GM20000 (cell line): ENCODE data around the gene CLP1.
A peak's percentile ranks its signal among the peaks of the same experiment; 100 is the strongest.

Experiments used
- DNase-seq: peaks from one replicate; pipeline ENCODE4 v3.0.0; 2012; ENCODE audit warnings: low spot score
- TF ChIP-seq, protein P1 (sequence below): IDR thresholded peaks from 2 replicates; pipeline ENCODE4 v1.5.1; 2012; ENCODE audit warnings: mild to moderate bottlenecking, control low read depth; ENCODE audit errors: extremely low read depth, missing control alignments

The CLP1 gene

GRCh38 chr11:57646799-57647303 is 10.7 kb upstream of the CLP1 start:
- TF ChIP-seq, protein P1, sequence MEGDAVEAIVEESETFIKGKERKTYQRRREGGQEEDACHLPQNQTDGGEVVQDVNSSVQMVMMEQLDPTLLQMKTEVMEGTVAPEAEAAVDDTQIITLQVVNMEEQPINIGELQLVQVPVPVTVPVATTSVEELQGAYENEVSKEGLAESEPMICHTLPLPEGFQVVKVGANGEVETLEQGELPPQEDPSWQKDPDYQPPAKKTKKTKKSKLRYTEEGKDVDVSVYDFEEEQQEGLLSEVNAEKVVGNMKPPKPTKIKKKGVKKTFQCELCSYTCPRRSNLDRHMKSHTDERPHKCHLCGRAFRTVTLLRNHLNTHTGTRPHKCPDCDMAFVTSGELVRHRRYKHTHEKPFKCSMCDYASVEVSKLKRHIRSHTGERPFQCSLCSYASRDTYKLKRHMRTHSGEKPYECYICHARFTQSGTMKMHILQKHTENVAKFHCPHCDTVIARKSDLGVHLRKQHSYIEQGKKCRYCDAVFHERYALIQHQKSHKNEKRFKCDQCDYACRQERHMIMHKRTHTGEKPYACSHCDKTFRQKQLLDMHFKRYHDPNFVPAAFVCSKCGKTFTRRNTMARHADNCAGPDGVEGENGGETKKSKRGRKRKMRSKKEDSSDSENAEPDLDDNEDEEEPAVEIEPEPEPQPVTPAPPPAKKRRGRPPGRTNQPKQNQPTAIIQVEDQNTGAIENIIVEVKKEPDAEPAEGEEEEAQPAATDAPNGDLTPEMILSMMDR, result no peak
- DNase-seq, result no peak

DNA sequence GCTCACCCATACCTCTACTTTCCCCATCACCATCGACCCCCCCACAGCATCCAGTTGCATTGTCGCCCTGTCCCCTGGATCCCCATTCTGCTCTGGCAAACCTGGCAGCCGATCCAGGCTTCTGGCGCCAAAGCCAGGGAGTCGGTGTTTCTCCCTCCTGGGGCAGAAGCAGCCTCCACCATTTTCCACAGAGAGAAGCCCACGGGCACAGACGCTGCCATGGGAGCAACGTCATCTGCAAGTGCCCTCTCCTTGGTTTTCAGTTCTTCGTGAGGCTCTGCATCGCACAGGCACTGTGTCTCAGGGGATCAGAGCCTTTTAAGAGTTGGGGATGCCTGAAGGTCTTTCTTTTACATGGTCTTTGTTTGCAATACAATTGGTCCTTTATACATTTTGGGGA is 10.2 kb upstream of the CLP1 start:
- DNase-seq, result no peak
- TF ChIP-seq, protein P1, result no peak

- DNase-seq, result no peak
- TF ChIP-seq, protein P1, result no peak
Observed at GRCh38 chr11:57647960-57648800, 9.4 kb upstream of the CLP1 start.

DNA sequence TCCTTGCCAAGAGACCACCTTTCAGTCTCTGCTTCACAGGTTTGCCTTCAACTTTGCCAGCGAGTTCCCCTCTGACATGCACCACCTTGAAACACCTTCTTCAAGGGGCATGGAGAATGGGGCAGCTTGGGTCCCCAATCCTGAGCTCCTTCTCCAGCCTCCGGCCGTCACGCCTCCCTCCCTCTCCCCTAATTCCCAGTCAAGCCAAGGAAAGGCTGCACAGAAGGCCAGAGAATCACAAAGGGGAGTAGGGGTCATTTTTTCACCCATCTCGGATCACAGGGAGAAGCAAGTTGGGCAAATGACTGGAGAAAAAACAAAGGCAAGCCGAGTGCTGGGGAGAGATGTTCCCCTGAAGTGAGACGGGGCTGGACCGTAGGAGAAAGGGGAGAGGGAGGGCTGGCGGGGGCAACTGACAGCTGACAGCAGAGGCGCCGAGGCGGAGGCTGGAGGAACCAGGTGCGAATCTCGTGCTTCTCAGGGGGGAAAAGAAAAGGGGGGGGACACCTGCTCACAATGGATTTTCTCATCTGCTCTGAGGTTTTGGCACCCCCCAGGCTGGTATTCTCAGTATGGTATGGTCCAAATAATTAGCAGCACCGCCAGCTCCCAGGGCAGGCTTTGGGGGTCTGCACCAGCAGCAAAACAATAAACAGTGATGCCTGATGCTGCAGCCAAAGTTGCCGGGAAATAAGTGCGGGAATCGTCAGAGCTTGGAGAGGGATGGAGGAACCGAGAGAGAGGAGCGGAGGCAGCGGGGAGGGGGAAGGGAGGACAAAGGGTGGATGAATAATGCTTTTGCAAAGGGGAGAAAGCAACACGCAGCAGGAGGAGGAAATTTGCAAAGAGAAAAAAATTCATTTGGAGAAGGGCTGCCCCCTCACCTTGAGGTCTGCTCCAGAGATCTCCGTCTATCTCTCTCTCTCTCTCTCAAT is 8.5 kb upstream of the CLP1 start:
- TF ChIP-seq, protein P1, result no peak
- no peak for DNase-seq

DNA sequence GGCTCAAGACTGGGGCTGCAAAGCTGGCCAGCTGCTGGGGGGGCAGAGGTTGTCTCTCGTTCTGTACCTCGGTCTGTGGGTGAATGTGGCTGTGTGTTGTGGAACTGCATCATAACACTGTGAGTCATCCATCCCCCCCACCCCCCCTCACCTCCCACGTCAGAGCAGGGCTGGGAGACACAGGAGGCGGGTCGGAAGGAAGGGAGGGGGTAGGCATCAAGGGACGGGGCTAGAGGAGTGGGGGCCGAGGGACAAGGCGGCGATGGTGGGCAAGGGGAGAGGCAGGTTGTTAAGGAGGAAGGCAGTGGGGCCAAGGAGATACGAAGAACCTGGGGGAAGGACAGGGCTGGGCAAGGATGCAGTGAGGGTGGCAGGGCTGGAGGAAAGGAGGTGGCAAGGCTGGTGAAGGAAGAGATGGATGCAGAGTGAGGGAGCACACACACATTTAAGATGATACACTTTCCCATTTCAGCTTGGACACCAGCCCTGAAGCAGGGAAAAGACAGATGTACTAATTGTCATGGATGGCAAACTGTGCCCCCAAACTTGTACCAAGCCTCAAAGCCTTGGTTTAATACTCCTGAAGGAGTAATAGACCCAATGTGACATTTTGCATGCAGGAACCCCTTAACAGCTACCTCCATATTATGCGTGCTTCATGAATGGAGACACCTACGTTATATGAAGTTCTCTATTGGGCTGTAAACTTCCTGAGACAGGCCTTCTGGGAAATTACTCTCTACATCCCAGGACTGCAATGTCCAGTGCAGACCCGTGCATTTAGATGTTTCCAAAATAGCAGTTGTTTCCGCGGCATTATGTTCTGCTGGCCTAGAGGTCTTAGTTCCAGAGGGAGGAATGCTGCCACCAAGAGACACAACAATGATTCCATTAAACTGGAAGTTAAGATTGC is 7.5 kb upstream of the CLP1 start, which contains the start of gene YPEL4:
TSS of gene YPEL4 (minus strand) at position 87 of the 913 bp plus-strand sequence. CDS start 2,805 bp downstream, outside the sequence.
- DNase-seq, result peak; percentile 61

DNA sequence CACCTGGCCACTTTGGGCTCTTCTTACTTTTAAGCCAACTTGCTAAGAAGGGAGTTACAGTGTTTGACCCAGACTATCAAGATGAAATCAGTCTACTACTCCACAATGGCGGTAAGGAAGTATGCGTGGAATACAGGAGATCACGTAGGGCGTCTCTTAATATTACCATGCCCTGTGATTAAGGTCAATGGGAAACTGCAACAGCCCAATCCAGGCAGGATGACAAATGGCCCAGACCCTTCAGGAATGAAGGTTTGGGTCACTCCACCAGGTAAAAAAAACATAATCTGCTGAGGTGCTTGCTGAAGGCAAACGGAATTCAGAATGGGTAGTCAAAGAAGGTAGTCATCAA is 6.8 kb upstream of the CLP1 start:
- TF ChIP-seq, protein P1, result no peak
- no peak for DNase-seq

More for the DNA sequence above, 7.5 kb upstream of the CLP1 start, which contains the start of gene YPEL4:
- TF ChIP-seq, protein P1, result no peak
